Frontal cortex (tissue), 4 donors: ENCODE data around the gene WFDC1. TPM values are rescaled to one million over a fixed set of nuclear protein-coding genes. Genes with fewer than 3 reads are reported as not detected.

Experiments used
- DNase-seq, 2 donors: peaks; one replicate each; pipeline ENCODE4 v3.0.0; 2012; ENCODE audit warnings: low spot score in 2 of 2
- FAIRE-seq: peaks from 2 replicates; lab custom pipeline; 2012; peaks lifted over from hg19 to GRCh38; lab: Jason Lieb, UNC
- small RNA-seq: library from RNA; depleted of rRNA; stranded (forward); fragments of <200 nt; gene quantifications from one replicate; pipeline ENCODE3, GENCODE V24; 2014
- total RNA-seq: library from RNA; depleted of rRNA; stranded (reverse); fragments of >200 nt; gene quantifications from one replicate; pipeline ENCODE4 v1.2.3, GENCODE V29; 2014
- donor health status: control.
- donor health status: control.
- donor health status: control.

WFDC1 gene
- total RNA-seq, 1 donor from 2014 or later = 0.82 TPM

GRCh38 chr16:84367750-84368307 lies 73.2 kb downstream of the WFDC1 start:
- FAIRE-seq (no peak), DNase-seq (no peak)

- DNase-seq (no peak), FAIRE-seq (no peak)
These were observed 73.8 kb downstream of the WFDC1 start, which contains the start of gene ATP2C2 for GRCh38 chr16:84368308-84368996. TSS of gene ATP2C2 (plus strand) at chr16:84368538. CDS start at chr16:84368616, 78 bp downstream.

GRCh38 chr16:84369105-84369504 lies 74.4 kb downstream of the WFDC1 start:
- no peak for DNase-seq
- FAIRE-seq = no peak

- DNase-seq (no peak), FAIRE-seq (no peak)
These were observed 75.4 kb downstream of the WFDC1 start for GRCh38 chr16:84369938-84370627.

- DNase-seq (no peak), FAIRE-seq (no peak)
These were observed 76.3 kb downstream of the WFDC1 start for GRCh38 chr16:84370723-84371552.

GRCh38 chr16:84371553-84371865 lies 76.8 kb downstream of the WFDC1 start:
- DNase-seq (no peak), FAIRE-seq (no peak)

GRCh38 chr16:84373907-84374489 lies 79.3 kb downstream of the WFDC1 start:
- FAIRE-seq = no peak

GRCh38 chr16:84378099-84378498 lies 83.4 kb downstream of the WFDC1 start:
- no peak for DNase-seq

More at GRCh38 chr16:84373907-84374489, 79.3 kb downstream of the WFDC1 start:
- DNase-seq = no peak

GRCh38 chr16:84378567-84378966 lies 83.9 kb downstream of the WFDC1 start:
- DNase-seq = no peak
- no peak for FAIRE-seq

More at GRCh38 chr16:84378099-84378498, 83.4 kb downstream of the WFDC1 start:
- FAIRE-seq = no peak

GRCh38 chr16:84379008-84379708 lies 84.5 kb downstream of the WFDC1 start:
- FAIRE-seq = no peak
- DNase-seq = no peak

Small RNA genes within 50 kb of the gene (small RNA-seq; reads per million reads assigned to genes)
- not detected for gene RNA5SP433

Other genes starting within 250 kb of the WFDC1 start
- gene MBTPS1, start 177.9 kb upstream of the WFDC1 start, total RNA-seq = 76.6 TPM
- gene HSDL1, start 149.7 kb upstream of the WFDC1 start, total RNA-seq = 223 TPM
- 0.41 TPM for gene DNAAF1, start 149.6 kb upstream of the WFDC1 start, total RNA-seq
- gene TAF1C, start 107.8 kb upstream of the WFDC1 start, total RNA-seq = 18.8 TPM
- not detected for gene ADAD2, start 103.7 kb upstream of the WFDC1 start, total RNA-seq
- gene KCNG4, start 54.9 kb upstream of the WFDC1 start, total RNA-seq = not detected
- gene ATP2C2, start 73.7 kb downstream of the WFDC1 start, total RNA-seq = 6.1 TPM
- 8.2 TPM for gene MEAK7, start 209.8 kb downstream of the WFDC1 start, total RNA-seq